Left hindlimb (tissue), 1 donor: ENCODE data around the gene PPP1CA.
"Not testable (repeated sequence)": the region's sequence is repeated elsewhere in the genome, so short reads cannot be mapped to it uniquely, and the experiment has no call there.

Source experiments
- DNase-seq: peaks from one replicate; pipeline ENCODE4 v3.0.0-alpha.2; 2018

Gene PPP1CA

DNA sequence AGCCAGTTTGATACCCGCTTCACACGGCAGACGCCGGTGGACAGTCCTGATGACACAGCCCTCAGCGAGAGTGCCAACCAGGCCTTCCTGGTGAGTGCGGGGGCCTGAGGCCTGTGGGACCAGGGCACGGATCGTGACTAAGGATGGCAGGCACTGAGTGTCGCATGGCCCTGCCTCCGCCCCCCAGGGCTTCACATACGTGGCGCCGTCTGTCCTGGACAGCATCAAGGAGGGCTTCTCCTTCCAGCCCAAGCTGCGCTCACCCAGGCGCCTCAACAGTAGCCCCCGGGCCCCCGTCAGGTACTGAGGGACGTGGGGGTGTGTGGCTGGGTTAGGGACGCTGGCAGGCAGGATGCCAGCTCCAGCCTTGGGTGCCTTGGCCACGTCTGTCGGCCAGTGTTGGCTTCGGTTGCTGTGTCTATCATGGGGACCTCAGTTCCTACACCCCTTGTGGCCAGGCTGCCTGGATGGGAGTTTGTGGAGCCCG is 32.8 kb upstream of the PPP1CA start:
- DNase-seq: no peak

- no peak for DNase-seq
Measured at GRCh38 chr11:67433536-67434394, 32.1 kb upstream of the PPP1CA start.

DNA sequence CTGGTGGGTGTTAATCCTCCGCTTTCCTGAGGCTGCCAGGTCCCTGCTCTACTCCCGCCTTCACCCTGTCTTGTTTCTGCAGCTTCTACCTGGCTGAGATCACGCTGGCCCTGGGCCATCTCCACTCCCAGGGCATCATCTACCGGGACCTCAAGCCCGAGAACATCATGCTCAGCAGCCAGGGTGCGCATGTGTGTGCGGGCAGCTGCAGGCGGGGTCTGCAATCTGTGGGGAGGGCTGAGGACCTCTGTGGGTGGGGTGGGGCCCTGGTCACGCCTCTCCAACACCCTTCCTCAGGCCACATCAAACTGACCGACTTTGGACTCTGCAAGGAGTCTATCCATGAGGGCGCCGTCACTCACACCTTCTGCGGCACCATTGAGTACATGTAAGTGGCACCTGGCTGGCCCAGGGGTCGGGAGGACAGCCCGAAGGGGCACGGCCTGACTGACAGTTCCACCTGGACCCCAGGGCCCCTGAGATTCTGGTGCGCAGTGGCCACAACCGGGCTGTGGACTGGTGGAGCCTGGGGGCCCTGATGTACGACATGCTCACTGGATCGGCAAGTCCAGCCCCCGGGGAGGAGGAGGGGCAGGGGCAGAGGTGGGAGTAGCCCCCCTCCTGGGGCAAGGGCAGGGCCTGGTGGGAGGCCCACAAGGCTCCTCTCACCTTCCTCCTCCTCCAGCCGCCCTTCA is 31.1 kb upstream of the PPP1CA start:
- no peak for DNase-seq

DNA sequence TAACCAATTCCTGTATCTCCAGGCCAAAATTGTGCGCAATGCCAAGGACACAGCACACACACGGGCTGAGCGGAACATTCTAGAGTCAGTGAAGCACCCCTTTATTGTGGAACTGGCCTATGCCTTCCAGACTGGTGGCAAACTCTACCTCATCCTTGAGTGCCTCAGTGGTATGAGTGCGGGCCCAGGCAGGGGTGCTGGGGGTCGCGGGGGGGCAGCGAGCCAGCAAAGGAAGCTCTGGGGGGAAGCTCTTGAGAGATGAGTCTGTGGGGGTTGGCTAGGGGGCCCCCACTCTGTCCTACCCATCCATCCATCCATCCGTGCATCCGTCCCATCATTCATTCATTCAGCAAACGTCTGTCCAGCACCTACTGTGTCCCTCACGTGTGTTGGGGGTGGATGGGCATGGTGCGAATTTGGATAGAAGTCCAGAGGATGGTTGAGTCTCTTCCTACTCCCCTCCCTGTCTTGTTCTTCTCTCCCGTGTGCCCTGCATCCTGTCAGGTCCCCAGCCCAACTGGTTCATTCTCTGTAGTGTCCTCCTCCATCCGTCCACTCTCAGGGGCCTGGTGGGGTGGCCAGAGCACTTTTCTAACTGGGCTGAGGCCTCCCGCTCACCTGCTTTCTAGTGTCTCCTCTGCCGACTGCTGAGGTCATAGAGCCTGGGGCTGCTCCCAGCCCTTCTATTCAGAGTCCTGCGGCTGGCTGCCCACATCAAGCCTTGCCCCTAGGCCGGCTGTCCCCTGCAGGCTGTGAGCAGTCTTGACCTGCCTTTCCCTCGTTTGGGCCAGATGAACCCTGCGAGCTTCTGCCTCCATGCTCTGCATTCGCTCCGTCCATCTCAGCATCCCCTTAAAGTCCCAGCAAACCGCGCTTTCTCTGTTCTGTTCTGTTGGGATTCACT is 29.9 kb upstream of the PPP1CA start:
- DNase-seq: no peak

DNA sequence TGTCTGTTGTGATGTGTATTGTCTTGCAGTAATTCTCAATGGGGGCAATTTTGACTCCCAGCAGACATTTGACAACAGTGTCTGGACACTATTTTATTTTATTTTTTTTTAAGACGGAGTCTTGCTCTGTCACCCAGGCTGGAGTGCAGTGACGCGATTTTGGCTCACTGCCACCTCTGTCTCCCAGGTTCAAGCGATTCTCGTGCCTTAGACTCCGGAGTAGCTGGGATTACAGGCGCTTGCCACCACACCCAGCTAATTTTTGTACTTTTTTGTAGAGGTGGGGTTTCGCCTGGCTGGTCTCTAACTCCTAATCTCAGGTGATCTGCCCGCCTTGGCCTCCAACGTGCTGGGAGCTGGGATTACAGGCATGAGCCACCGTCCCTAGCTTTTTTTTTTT is 28.1 kb upstream of the PPP1CA start:
- no peak for DNase-seq

- no peak for DNase-seq
Measured at GRCh38 chr11:67429038-67429668, 27.5 kb upstream of the PPP1CA start.

DNA sequence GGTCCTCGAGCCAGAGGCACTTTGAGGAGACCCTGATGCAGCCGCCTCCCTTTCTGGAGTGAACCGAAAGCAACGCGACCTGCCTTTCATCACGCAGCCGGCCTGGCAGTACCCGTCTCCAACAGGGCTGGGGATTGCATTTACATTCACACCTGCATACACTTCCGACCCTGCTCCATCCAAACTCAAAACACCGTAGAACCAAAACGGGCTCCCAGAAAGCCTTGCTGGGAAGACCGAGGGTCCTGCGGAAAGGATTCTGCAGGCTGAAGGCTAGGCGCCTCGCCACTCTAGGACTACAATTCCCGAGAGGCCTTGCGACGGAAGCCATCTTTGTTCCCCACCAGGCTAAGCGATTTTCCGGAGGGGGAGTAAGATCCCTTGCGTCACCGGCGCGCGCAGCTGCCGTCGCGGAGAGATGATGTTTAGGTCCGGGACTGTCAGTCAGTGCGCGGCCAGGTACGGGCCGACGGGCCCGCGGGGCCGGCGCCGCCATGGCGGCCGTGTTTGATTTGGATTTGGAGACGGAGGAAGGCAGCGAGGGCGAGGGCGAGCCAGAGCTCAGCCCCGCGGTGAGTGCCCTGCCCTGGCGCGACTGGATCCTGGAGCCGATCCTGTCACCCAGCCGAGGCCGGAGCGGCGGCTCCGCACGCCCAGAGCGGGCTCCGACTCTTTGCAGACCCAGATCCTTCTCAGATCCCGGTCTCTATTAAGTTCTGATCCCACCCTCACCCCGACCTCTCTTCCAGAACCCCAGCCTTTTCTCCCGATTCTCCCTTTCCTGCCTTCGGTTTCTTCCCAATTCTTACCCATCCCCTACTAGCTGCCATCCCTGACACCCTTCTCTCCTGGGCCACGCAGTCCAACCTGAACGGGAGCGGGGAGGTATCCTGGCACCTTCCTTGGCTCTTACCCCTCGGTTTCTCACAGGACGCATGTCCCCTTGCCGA is 26.7 kb upstream of the PPP1CA start, which contains the start of gene RPS6KB2:
Gene RPS6KB2 (plus strand): TSS at position 443 of the 950 bp plus-strand sequence. CDS start 52 bp downstream, at position 495.
- DNase-seq: peak; percentile 98

- DNase-seq: not testable (repeated sequence)
Measured at GRCh38 chr11:67427364-67427859, 25.8 kb upstream of the PPP1CA start.

GRCh38 chr11:67423891-67424613 is 22.4 kb upstream of the PPP1CA start:
- no peak for DNase-seq

DNA sequence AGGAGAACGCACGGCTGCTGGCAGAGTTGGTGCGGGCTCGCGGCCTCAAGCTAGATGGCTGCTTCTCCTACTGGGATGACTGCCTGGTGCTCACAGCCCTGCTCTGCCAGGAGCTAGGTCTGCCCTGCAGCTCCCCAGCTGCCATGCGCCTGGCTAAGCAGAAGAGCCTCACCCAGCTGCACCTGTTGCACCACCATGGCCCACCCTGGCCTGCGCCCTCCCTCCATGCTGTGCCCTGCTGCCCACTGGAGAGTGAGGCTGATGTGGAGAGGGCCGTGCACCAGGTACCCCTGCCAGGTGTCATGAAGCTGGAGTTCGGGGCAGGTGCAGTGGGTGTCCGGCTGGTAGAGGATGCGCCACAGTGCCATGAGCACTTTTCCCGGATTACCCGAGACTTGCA is 21.8 kb upstream of the PPP1CA start:
- no peak for DNase-seq

- no peak for DNase-seq
Measured at GRCh38 chr11:67422891-67423290, 21.2 kb upstream of the PPP1CA start.

- no peak for DNase-seq
Measured at GRCh38 chr11:67421430-67422031, 19.9 kb upstream of the PPP1CA start.

DNA sequence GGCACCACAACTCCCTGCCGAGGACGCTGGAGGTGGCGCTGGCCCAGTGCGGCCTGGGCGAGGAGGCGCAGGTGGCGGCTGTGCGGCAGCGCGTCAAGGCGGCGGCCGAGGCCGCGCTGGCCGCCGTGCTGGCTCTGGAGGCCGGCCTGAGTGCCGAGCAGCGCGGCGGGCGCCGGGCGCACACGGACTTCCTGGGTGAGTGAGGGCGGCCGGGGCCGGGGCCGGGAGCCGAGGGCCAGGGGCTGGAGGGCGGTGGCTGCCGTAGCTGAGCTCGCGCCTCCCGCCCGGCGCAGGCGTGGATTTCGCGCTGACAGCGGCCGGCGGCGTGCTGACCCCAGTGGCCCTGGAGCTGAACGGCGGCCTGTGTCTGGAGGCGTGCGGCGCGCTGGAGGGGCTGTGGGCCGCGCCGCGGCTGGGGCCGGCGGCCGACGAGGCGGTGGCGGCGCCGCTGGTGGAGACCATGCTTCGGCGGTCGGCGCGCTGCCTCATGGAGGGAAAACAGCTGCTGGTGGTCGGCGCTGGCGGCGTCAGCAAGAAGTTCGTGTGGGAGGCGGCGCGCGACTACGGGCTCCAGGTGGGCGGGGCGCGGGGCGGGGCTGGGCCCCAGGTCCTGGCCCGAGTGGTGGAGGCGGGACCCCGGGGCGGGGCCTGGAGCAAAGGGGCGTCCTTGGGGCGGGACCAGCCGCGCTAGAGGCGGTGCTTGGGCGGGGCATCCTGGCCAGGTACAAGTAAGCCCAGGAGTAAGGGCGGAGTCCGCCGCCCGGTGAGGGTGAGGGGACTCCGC is 19.2 kb upstream of the PPP1CA start:
- peak; percentile 97 for DNase-seq

- DNase-seq: no peak
Measured at GRCh38 chr11:67420147-67420645, 18.5 kb upstream of the PPP1CA start.

DNA sequence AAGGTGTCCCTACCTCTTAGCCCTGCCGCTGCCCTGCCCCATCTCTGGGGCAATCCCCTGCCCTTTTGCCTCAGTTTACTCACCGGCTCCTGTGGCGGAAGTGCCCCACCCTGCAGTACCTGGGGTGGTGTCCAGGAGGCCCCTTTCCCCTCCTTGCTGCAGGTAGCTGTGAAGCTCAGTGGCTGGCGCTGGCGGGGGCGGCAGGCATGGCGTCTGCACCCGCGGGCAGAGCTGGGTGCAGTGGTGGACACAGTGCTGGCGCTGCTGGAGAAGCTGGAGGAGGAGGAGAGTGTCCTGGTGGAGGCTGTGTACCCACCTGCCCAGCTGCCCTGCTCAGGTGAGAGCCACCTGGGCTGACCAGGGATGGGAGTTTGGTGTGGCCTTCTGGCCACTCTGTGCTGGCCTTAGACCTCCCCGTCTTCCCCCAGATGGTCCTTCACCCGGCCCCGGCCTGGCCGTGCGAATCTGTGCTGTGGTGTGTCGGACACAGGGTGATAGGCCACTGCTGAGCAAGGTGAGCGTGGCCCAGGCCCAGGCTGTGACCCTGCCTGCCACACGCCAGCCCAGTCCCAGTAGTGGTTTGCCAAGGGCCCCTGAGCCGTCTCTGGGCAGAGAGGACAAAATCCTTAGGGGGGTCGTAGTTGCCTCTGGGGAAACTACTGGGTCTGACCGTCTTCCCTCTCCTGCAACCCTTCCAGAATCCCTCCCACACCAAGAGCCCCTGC is 17.8 kb upstream of the PPP1CA start:
- no peak for DNase-seq

DNA sequence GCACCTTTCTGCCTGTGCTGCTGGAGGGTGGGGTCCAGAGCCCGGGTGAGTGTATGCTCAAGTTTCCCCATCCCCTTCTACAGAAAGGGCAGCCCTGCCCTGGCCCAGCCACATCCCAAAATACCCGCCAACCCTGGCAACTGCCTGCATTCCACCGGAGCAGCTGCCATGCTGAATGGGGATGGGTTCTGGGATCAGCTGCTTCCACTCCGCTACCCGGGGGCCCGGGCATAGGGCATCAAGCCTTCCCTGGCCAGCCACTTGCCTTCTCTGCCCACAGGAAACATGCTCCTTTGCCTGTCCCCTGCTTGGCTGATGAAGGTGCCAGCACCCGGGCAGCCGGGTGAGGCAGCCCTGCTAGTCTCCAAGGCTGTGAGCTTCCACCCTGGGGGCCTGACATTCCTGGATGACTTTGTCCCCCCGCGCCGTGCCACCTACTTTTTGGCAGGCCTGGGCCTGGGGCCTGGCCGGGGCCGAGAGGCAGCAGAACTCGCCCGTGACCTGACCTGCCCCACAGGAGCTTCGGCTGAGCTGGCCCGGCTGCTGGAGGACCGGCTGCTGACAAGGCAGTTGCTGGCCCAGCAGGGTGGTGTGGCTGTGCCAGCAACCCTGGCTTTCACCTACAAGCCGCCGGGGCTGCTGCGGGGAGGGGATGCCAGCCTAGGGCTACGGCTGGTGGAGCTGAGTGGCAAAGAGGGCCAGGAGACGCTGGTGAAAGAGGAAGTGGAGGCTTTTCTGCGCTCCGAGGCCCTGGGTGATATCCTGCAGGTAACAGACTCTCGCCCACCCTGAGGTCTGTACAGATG is 17.0 kb upstream of the PPP1CA start:
- DNase-seq: peak; percentile 68

- no peak for DNase-seq
Measured at GRCh38 chr11:67417425-67417824, 15.8 kb upstream of the PPP1CA start.
